GM12864 (cell line): ENCODE data around the gene SCLT1.

Experiments used
- DNase-seq: peaks from one replicate; pipeline ENCODE4 v3.0.0-alpha.2; 2011; ENCODE audit warnings: low read depth
- H3K4me3 ChIP-seq: 2 replicates; pipeline ENCODE4 v1.5.1; 2011; ENCODE audit warnings: mild to moderate bottlenecking, low read depth, low read length, control low read depth
- TF ChIP-seq, protein P1 (sequence below): IDR thresholded peaks from 2 replicates; pipeline ENCODE4 v1.5.1; 2011; ENCODE audit warnings: low read depth, mild to moderate bottlenecking, moderate library complexity, low read length, control low read depth, inconsistent platforms; ENCODE audit errors: missing control alignments

Gene SCLT1

DNA sequence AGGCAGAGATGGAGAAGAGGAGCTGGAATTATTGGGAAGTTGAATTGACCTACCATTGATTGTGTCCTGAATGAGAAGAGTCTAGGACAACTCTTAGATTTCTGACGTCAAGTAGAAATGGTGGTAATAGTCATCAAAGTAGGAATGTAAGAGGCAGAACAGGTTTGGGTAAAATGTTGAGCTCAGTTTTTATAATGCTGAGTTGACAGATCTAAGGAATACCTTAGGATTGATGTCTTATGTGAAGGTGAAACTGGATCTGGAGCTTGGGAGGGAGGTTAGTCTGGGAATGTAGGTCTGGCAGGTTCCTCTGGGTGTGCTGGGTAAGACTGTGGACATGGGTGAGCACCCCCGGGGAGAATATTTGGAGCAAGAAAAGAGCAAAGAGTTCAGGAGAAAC lies 251.9 kb downstream of the SCLT1 start:
- H3K4me3 ChIP-seq = no peak overlapping the region
- TF ChIP-seq, protein P1, sequence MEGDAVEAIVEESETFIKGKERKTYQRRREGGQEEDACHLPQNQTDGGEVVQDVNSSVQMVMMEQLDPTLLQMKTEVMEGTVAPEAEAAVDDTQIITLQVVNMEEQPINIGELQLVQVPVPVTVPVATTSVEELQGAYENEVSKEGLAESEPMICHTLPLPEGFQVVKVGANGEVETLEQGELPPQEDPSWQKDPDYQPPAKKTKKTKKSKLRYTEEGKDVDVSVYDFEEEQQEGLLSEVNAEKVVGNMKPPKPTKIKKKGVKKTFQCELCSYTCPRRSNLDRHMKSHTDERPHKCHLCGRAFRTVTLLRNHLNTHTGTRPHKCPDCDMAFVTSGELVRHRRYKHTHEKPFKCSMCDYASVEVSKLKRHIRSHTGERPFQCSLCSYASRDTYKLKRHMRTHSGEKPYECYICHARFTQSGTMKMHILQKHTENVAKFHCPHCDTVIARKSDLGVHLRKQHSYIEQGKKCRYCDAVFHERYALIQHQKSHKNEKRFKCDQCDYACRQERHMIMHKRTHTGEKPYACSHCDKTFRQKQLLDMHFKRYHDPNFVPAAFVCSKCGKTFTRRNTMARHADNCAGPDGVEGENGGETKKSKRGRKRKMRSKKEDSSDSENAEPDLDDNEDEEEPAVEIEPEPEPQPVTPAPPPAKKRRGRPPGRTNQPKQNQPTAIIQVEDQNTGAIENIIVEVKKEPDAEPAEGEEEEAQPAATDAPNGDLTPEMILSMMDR = no peak
- no peak for DNase-seq

DNA sequence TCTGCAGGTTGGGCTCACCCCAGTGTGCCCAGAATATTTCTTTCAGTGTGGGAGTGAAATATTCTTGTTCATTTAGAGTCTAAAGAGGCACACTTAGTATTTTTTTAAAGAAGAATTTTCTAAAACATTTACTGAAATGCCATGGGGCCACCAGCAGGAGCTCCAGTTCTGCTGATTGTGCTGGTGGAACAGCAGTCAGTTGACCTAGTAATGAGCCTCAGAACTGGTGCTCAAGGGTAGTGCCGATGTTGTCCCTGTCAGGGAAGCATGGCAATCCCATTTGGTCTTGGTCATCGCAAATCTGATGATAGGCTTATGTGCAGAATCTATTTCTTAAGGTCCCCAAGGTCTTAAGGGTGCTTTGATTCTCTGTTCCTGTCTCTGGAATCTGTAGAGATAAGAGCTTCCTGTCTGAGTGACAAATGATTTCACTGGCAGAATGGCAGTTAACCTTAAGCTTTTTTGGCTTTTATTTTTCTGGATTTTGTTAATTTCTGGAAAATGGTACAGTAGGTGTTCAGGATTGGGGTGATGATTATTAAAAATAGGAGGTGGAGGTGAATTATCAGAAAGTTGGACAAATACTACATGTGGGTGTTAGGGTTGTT lies 252.5 kb downstream of the SCLT1 start:
- TF ChIP-seq, protein P1 = no peak
- no peak for DNase-seq
- no peak overlapping the region for H3K4me3 ChIP-seq

DNA sequence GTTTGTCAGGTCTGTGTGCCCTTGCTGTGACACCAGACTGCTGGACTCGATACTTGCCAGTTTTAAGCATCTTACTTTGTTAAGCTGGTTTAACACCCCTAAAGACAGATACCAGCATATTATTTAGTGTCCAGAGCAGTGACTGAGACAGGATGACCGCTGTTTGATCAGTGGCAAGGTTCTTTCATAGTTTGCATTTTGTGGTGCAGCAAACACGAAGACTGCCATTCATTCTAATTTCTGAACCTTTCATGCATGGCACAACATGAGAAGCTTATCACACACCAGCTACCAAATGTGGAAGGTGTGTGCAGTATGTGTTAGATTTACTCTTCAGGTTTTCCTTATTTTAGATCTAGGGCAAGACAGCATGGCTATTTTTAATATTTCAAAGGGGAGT lies 255.7 kb downstream of the SCLT1 start:
- H3K4me3 ChIP-seq = no peak overlapping the region
- DNase-seq = no peak
- TF ChIP-seq, protein P1 = no peak

DNA sequence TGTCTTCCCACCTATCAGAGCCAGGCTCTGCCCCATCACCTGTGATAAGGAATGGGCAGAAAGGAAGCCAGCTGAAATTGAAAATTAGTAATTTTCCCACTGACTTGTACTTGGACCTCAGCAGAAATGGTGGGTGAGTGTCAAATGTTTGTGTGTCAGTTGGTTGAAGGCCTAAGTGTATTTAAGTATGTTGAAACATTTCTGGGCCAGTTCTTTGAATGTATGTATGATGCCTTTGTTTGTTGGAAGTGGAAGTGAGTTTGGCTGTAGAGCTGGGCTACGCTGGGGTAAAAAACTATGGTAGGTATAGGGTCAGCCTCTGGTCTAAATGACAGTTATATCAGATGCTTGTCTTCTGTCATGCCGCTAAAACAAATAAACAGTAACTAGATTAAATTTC lies 256.1 kb downstream of the SCLT1 start:
- TF ChIP-seq, protein P1 = no peak
- H3K4me3 ChIP-seq = no peak overlapping the region
- no peak for DNase-seq

DNA sequence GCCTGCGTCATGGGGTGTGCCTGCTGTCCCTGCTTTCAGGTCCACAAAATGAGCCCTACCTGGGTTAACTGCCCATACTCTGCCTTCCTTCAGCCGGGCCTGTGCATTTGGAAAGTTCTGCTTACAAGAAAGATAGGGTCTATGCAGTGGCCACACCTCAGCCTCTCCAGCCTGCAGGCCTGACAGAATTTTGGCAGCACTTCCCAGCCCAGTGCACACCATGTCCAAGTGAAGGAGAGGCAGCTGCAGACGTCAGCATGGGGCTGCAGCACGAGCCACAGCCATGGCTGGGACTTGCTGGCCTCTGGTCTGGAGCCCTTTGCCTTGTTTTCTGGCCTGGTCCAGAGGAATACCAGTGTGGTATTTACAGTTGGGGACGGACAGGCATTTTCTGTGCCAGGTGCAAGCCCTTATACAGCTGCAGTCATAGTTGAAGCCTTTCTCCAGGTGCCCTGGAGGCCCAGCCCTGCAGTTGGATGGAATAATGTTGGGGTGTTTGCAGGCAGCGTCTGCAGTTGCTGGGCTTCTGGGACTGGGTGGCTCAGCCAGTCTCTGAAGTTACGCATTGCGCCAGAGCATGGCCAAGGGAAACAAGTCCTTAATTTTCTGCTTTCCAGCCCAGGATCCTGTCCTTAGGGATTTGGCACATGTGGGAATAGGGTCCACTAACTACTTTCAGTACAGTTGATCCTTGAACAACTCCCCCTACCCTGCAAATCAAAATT lies 257.7 kb downstream of the SCLT1 start:
- H3K4me3 ChIP-seq = no peak overlapping the region
- TF ChIP-seq, protein P1 = no peak
- DNase-seq = no peak
